ENCODE results near the gene EVC. TPM values are rescaled to one million over a fixed set of nuclear protein-coding genes. Genes with fewer than 3 reads are reported as not detected.
A peak's percentile ranks its signal among the peaks of the same experiment; 100 is the strongest.

EVC gene
- polyA plus RNA-seq, 3 donors: 38.4 to 56.5 (median 40.4) TPM

- no peak for DNase-seq (ENCODE audit: extremely low read depth in 1 of 11, low read depth in 9 of 11, low spot score in 4 of 11)
Observed at GRCh38 chr4:5770051-5770450, 59.0 kb downstream of the EVC start.

- DNase-seq (ENCODE audit: extremely low read depth in 1 of 11, low read depth in 9 of 11, low spot score in 4 of 11): peak in 1 of 11 donors; percentile 19
Observed at GRCh38 chr4:5772528-5773270, 61.7 kb downstream of the EVC start.

- DNase-seq (ENCODE audit: extremely low read depth in 1 of 11, low read depth in 9 of 11, low spot score in 4 of 11): no peak
Observed at GRCh38 chr4:5773271-5773555, 62.2 kb downstream of the EVC start.

GRCh38 chr4:5774416-5775036 is 63.5 kb downstream of the EVC start:
- DNase-seq (ENCODE audit: extremely low read depth in 1 of 11, low read depth in 9 of 11, low spot score in 4 of 11): peak in 1 of 11 donors; percentile 5

- no peak for DNase-seq (ENCODE audit: extremely low read depth in 1 of 11, low read depth in 9 of 11, low spot score in 4 of 11)
Observed at GRCh38 chr4:5776510-5776909, 65.5 kb downstream of the EVC start.

- no peak for DNase-seq (ENCODE audit: extremely low read depth in 1 of 11, low read depth in 9 of 11, low spot score in 4 of 11)
Observed at GRCh38 chr4:5780831-5781480, 70.0 kb downstream of the EVC start.

- DNase-seq (ENCODE audit: extremely low read depth in 1 of 11, low read depth in 9 of 11, low spot score in 4 of 11): peak in 1 of 11 donors; percentile 31
Observed at GRCh38 chr4:5781691-5782090, 70.7 kb downstream of the EVC start.

- DNase-seq (ENCODE audit: extremely low read depth in 1 of 11, low read depth in 9 of 11, low spot score in 4 of 11): no peak
Observed at GRCh38 chr4:5782829-5783476, 72.0 kb downstream of the EVC start.

GRCh38 chr4:5783486-5783885 is 72.5 kb downstream of the EVC start:
- no peak for DNase-seq (ENCODE audit: extremely low read depth in 1 of 11, low read depth in 9 of 11, low spot score in 4 of 11)

GRCh38 chr4:5784021-5784420 is 73.0 kb downstream of the EVC start:
- no peak for DNase-seq (ENCODE audit: extremely low read depth in 1 of 11, low read depth in 9 of 11, low spot score in 4 of 11)

- DNase-seq (ENCODE audit: extremely low read depth in 1 of 11, low read depth in 9 of 11, low spot score in 4 of 11): no peak
Observed at GRCh38 chr4:5784960-5785611, 74.1 kb downstream of the EVC start.

GRCh38 chr4:5785806-5786680 is 75.0 kb downstream of the EVC start:
- DNase-seq (ENCODE audit: extremely low read depth in 1 of 11, low read depth in 9 of 11, low spot score in 4 of 11): no peak

GRCh38 chr4:5787311-5787710 is 76.3 kb downstream of the EVC start:
- DNase-seq (ENCODE audit: extremely low read depth in 1 of 11, low read depth in 9 of 11, low spot score in 4 of 11): no peak

- DNase-seq (ENCODE audit: extremely low read depth in 1 of 11, low read depth in 9 of 11, low spot score in 4 of 11): no peak
Observed at GRCh38 chr4:5788144-5788543, 77.1 kb downstream of the EVC start.

- DNase-seq (ENCODE audit: extremely low read depth in 1 of 11, low read depth in 9 of 11, low spot score in 4 of 11): no peak
Observed at GRCh38 chr4:5789141-5789540, 78.1 kb downstream of the EVC start.

- DNase-seq (ENCODE audit: extremely low read depth in 1 of 11, low read depth in 9 of 11, low spot score in 4 of 11): no peak
Observed at GRCh38 chr4:5790546-5790857, 79.5 kb downstream of the EVC start.

- DNase-seq (ENCODE audit: extremely low read depth in 1 of 11, low read depth in 9 of 11, low spot score in 4 of 11): no peak
Observed at GRCh38 chr4:5791654-5792053, 80.7 kb downstream of the EVC start.

GRCh38 chr4:5793514-5793913 is 82.5 kb downstream of the EVC start:
- no peak for DNase-seq (ENCODE audit: extremely low read depth in 1 of 11, low read depth in 9 of 11, low spot score in 4 of 11)

GRCh38 chr4:5795580-5795979 is 84.6 kb downstream of the EVC start:
- DNase-seq (ENCODE audit: extremely low read depth in 1 of 11, low read depth in 9 of 11, low spot score in 4 of 11): no peak
